ENCODE results near the gene RNF115. TPM values are rescaled to one million over a fixed set of nuclear protein-coding genes. Genes with fewer than 3 reads are reported as not detected.
A peak's percentile ranks its signal among the peaks of the same experiment; 100 is the strongest.

RNF115 gene
- total and polyA plus RNA-seq, 2 of the 13 experiments (the other 11 are each of a cell fraction or from before 2014, with no cell fraction given), result 6.0 to 10.1 TPM

GRCh38 chr1:145859491-145860023, 35.7 kb upstream of the RNF115 start (continued):
- TF ChIP-seq ZBTB34 (CRISPR knock-in tag; IDR thresholded peaks at IDR 0.05) (no peak), TFDP2 (CRISPR knock-in tag; IDR thresholded peaks at IDR 0.05) (peak; percentile 63), FOXO1 (CRISPR knock-in tag; IDR thresholded peaks at IDR 0.05) (no peak), THAP11 (CRISPR knock-in tag; IDR thresholded peaks at IDR 0.05) (0 out of 2 replicates have a peak, but pooled peaks have one; percentile 11), POLR2AphosphoS2 (IDR thresholded peaks at IDR 0.05; ENCODE audit: low read depth, low read length) (no peak), HNRNPK (IDR thresholded peaks at IDR 0.05; ENCODE audit: low read depth, low read length, poor library complexity, severe bottlenecking) (peak; percentile 72), ZNF687 (CRISPR knock-in tag; IDR thresholded peaks at IDR 0.05) (peak; percentile 50), HMGXB4 (CRISPR knock-in tag; IDR thresholded peaks at IDR 0.05; ENCODE audit: borderline replicate concordance in 1 of 2, low read depth in 1 of 2) (peak; percentile 13 to 48; a peak in 2 of 4 replicates), ZNF224 (CRISPR knock-in tag; IDR thresholded peaks at IDR 0.05) (no peak), UBTF (CRISPR knock-in tag; IDR thresholded peaks at IDR 0.05) (peak; percentile 92), YY1 (IDR thresholded peaks at IDR 0.05; ENCODE audit: insufficient read depth, insufficient replicate concordance, low read depth, low read length) (peak; percentile 45)
- TF ChIP-seq, protein P1, sequence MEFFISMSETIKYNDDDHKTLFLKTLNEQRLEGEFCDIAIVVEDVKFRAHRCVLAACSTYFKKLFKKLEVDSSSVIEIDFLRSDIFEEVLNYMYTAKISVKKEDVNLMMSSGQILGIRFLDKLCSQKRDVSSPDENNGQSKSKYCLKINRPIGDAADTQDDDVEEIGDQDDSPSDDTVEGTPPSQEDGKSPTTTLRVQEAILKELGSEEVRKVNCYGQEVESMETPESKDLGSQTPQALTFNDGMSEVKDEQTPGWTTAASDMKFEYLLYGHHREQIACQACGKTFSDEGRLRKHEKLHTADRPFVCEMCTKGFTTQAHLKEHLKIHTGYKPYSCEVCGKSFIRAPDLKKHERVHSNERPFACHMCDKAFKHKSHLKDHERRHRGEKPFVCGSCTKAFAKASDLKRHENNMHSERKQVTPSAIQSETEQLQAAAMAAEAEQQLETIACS (CRISPR knock-in tag; IDR thresholded peaks at IDR 0.05), result no peak
- TF ChIP-seq, protein P2, sequence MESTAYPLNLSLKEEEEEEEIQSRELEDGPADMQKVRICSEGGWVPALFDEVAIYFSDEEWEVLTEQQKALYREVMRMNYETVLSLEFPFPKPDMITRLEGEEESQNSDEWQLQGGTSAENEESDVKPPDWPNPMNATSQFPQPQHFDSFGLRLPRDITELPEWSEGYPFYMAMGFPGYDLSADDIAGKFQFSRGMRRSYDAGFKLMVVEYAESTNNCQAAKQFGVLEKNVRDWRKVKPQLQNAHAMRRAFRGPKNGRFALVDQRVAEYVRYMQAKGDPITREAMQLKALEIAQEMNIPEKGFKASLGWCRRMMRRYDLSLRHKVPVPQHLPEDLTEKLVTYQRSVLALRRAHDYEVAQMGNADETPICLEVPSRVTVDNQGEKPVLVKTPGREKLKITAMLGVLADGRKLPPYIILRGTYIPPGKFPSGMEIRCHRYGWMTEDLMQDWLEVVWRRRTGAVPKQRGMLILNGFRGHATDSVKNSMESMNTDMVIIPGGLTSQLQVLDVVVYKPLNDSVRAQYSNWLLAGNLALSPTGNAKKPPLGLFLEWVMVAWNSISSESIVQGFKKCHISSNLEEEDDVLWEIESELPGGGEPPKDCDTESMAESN (CRISPR knock-in tag; conservative IDR thresholded peaks at IDR 0.05), result 0 out of 2 replicates have a peak, but pooled peaks have one; percentile 20

All from HepG2 (cell line).